ENCODE data around the gene XK. TPM values are rescaled to one million over a fixed set of nuclear protein-coding genes. Genes with fewer than 3 reads are reported as not detected.

Gene XK
- total RNA-seq, 1 donor from 2014 or later = 1.1 TPM

GRCh38 chrX:37658343-37659030 lies 27.1 kb upstream of the XK start:
- no peak overlapping the region for H3K4me3 Mint-ChIP-seq (ENCODE audit: low read depth)
- no peaks in the 10 kb centered on the region for H3K36me3 Mint-ChIP-seq (ENCODE audit: insufficient read depth)
- H3K27me3 Mint-ChIP-seq = peaks cover 4% of the 10 kb centered on the region
- no peak for TF ChIP-seq CTCF (IDR thresholded peaks at IDR 0.05; ENCODE audit: unreplicated experiment)
- H3K4me1 Mint-ChIP-seq (ENCODE audit: low read depth) = no peaks in the 10 kb centered on the region
- peaks cover 27% of the 10 kb centered on the region for H3K9me3 Mint-ChIP-seq (ENCODE audit: low read depth)
- H3K27ac Mint-ChIP-seq = no peak overlapping the region
- no peak for DNase-seq (ENCODE audit: low spot score, unreplicated experiment)

- H3K27me3 Mint-ChIP-seq = peaks cover 4% of the 10 kb centered on the region
- no peaks in the 10 kb centered on the region for H3K4me1 Mint-ChIP-seq (ENCODE audit: low read depth)
- no peak overlapping the region for H3K27ac Mint-ChIP-seq
- no peak for DNase-seq (ENCODE audit: low spot score, unreplicated experiment)
- TF ChIP-seq CTCF (IDR thresholded peaks at IDR 0.05; ENCODE audit: unreplicated experiment) = no peak
- no peak overlapping the region for H3K4me3 Mint-ChIP-seq (ENCODE audit: low read depth)
- H3K36me3 Mint-ChIP-seq (ENCODE audit: insufficient read depth) = no peaks in the 10 kb centered on the region
- peaks cover 24% of the 10 kb centered on the region for H3K9me3 Mint-ChIP-seq (ENCODE audit: low read depth)
Observed at GRCh38 chrX:37659047-37659446, 26.5 kb upstream of the XK start.

GRCh38 chrX:37662181-37662580 lies 23.4 kb upstream of the XK start:
- peaks cover 9% of the 10 kb centered on the region for H3K4me1 Mint-ChIP-seq (ENCODE audit: low read depth)
- no peaks in the 10 kb centered on the region for H3K36me3 Mint-ChIP-seq (ENCODE audit: insufficient read depth)
- H3K27me3 Mint-ChIP-seq = peaks cover 4% of the 10 kb centered on the region

GRCh38 chrX:37666516-37666915 lies 19.1 kb upstream of the XK start:
- Mint-ChIP-seq H3K9me3 (ENCODE audit: low read depth) (peaks cover 16% of the 10 kb centered on the region), H3K27me3 (peaks cover 4% of the 10 kb centered on the region), H3K36me3 (ENCODE audit: insufficient read depth) (no peaks in the 10 kb centered on the region), H3K27ac (no peak overlapping the region), H3K4me1 (ENCODE audit: low read depth) (peaks cover 9% of the 10 kb centered on the region), H3K4me3 (ENCODE audit: low read depth) (no peak overlapping the region)
- no peak for TF ChIP-seq CTCF (IDR thresholded peaks at IDR 0.05; ENCODE audit: unreplicated experiment)
- no peak for DNase-seq (ENCODE audit: low spot score, unreplicated experiment)

More at GRCh38 chrX:37662181-37662580, 23.4 kb upstream of the XK start:
- peaks cover 28% of the 10 kb centered on the region for H3K9me3 Mint-ChIP-seq (ENCODE audit: low read depth)
- no peak for DNase-seq (ENCODE audit: low spot score, unreplicated experiment)
- no peak overlapping the region for H3K27ac Mint-ChIP-seq
- no peak overlapping the region for H3K4me3 Mint-ChIP-seq (ENCODE audit: low read depth)
- no peak for TF ChIP-seq CTCF (IDR thresholded peaks at IDR 0.05; ENCODE audit: unreplicated experiment)

GRCh38 chrX:37667141-37667540 lies 18.4 kb upstream of the XK start:
- no peak for DNase-seq (ENCODE audit: low spot score, unreplicated experiment)
- no peaks in the 10 kb centered on the region for H3K36me3 Mint-ChIP-seq (ENCODE audit: insufficient read depth)
- TF ChIP-seq CTCF (IDR thresholded peaks at IDR 0.05; ENCODE audit: unreplicated experiment) = no peak
- H3K4me1 Mint-ChIP-seq (ENCODE audit: low read depth) = peaks cover 9% of the 10 kb centered on the region
- H3K9me3 Mint-ChIP-seq (ENCODE audit: low read depth) = peaks cover 16% of the 10 kb centered on the region
- peaks cover 4% of the 10 kb centered on the region for H3K27me3 Mint-ChIP-seq
- H3K4me3 Mint-ChIP-seq (ENCODE audit: low read depth) = no peak overlapping the region
- no peak overlapping the region for H3K27ac Mint-ChIP-seq

Measured in progenitor cell of endocrine pancreas (in vitro differentiated cells).